Eye (tissue), 1 donor: ENCODE measurements around the gene INTS1.
A peak's percentile ranks its signal among the peaks of the same experiment; 100 is the strongest.
"Not testable (repeated sequence)": the region's sequence is repeated elsewhere in the genome, so short reads cannot be mapped to it uniquely, and the experiment has no call there.

Source experiments
- DNase-seq: peaks from one replicate; pipeline ENCODE4 v3.0.0-alpha.2; 2015

INTS1 gene

GRCh38 chr7:1444214-1444924 lies 59.8 kb downstream of the INTS1 start:
- no peak for DNase-seq

DNA sequence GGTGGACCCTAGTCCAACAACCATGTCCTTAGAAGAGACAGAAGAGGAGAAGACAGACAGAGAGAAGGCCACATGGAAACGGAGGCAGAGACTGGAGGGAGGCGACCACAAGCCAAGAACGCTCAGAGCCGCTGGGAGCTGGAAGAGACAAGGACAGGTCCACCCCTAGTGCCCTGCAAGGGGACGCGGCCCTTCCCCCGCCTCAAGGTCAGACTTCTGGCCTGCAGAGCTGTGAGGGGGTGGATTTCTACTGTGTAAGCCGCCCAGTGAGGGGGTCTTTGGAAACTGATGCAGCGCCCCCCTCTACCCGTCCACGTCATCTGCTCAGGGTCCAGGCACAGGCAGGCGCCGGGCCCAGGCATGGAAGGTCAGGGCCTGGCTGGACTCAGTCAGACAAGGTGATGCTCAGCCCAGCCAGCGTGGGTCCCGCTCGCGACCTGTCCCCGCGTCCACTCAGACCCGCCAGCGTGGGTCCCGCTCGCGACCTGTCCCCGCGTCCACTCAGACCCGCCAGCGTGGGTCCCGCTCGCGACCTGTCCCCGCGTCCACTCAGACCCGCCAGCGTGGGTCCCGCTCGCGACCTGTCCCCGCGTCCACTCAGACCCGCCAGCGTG lies 60.5 kb downstream of the INTS1 start:
- DNase-seq = not testable (repeated sequence)

DNA sequence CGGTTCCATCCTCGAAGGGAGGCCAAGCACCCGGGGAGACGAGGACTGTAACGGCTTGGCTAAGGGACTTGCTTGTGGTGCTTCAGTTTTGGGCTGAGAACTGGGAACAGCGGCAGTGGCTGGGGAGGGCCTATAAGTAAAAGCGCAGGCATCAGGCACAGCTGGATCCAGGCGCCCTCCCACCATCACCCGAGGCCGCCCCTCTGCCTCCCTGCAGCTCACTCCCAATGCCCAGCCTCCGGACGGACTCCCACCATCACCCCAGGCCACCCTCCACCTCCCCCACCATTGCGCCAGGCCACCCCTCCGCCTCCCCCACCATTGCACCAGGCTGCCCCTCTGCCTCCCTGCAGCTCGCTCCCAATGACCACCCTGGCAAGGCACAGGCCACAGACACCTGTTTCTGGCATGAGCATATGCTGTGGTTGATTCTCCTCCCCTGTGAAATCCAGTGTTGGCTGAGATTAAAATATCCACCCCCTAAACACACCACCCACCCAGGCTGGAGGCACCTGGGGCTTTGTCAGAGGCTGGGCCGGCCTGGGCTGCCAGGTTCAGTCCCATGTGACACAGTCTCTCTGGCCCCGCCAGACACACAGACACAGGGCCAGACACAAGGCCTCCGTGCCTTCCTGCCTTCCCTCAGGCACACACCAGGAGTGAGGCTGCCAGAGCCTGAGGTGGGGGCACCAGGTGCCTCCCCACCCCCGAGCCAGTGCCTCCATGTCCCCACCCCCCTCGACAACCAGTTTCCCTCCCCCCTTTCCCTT lies 61.6 kb downstream of the INTS1 start:
- no peak for DNase-seq

DNA sequence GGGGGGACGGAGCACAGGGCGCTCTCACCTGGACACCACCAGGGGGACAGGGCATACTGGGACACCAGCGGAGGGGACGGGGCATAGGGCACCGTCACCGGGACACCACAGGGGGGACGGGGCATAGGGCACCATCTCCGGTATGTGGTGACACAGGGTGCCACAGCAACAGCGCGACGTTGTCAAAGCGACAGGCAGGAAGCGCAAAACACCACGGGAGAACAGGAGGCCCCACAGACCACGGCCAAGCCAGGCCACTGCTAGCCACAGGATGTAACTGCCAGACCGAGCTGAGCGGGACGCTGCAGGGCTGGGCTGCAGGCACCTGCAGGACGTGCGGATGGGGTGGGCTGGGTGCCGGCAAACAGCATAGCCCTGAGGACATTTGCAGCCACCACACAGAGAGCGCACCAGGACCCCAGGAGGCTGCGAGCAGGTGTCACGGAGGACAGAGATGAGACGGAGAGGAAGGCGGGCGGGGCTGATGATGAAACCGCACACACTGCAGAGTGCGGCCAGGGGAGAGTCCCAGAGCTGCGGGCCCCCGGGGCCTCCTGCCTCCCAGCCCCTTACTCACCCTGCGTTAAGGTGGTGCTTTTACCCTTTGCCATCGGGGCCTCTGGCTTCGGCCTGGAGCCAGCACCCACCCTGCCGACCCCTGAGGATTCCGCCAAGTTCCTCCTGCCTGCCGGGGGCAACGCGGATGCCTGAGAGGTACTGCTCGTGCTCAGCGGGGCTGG lies 62.4 kb downstream of the INTS1 start:
- DNase-seq = no peak

- no peak for DNase-seq
These were observed 63.6 kb downstream of the INTS1 start for GRCh38 chr7:1440620-1441019.

DNA sequence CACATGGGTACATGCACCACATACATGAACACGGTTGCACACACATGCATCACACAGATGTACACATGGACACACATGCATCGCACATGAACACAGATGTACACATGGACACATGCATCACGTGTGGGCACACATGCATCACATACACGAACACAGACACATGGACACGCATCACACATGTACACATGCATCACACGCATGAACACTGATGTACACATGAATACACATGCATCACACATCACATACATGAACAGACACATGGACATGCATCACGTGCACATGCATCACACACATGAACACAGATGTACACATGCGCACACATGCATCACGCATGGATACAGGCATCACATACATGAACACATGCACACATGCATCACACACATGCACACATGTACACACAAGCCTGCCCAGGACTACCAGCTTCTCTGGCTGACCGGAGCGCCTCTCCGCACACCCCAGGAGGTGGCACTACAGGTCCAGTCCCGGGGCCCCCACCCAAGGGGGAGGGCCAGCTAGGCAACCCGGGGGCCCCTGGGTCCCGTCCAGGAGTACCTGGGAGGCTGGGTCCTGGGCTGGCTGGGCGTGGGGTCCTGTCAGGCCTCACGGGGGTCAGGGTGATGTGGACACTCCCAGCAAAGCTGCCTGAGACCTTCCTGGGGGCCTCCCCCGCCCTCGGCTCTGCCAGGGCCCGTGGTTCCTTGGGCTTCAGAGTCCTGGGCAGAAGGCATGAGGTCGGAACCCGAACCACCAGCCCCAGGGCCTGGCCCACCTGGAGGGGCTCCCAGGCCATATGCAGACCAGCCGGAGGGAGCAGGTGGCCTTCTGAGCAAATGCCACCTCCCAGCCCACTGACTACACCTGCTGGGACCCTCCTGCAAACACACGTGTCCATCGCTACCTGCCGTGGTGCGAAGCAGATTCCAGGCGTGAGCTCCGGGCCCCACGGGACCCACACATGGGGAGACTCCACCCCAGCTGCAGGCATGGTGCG lies 64.5 kb downstream of the INTS1 start:
- DNase-seq = no peak

GRCh38 chr7:1438821-1439220 lies 65.4 kb downstream of the INTS1 start:
- no peak for DNase-seq

DNA sequence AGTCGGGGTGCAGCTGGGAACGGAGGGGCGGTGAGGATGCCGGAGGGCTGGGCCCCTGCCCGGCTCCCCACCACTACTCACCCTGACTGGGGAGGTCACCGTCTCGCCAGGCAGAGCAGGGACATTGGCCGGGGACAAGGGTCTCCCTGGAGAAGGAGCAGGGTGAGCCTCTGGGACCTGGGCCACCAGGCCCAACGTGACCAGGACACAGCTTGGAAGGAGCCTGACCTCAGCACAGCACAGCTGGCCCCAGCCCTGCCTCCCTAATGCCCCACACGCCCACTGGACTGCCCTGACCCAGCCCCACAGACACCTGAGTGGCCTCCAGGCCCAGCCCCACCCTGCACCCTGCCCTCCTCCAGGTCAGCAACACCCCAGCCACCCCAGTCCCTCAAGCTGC lies 66.0 kb downstream of the INTS1 start:
- no peak for DNase-seq

- no peak for DNase-seq
These were observed 66.9 kb downstream of the INTS1 start for GRCh38 chr7:1437155-1437880.

DNA sequence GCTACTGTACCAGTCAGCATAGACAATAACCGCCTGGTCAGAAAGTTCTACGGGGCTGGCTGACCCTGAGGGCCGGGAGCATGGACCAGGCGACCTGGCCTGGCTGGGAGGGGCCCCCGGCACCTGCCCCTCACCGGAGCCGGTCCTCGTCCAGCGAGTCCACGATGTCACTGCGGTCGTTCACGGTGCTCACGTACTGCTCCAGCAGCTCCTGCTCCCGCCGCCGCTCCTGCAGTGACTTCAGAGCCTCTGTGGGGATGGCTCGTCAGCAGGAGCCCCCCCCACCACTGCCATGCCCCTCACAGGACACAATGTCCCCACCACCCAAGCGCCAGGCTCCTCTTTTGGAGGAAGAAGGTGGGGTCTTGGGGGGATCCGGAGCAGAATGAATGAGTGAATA lies 67.6 kb downstream of the INTS1 start:
- no peak for DNase-seq

DNA sequence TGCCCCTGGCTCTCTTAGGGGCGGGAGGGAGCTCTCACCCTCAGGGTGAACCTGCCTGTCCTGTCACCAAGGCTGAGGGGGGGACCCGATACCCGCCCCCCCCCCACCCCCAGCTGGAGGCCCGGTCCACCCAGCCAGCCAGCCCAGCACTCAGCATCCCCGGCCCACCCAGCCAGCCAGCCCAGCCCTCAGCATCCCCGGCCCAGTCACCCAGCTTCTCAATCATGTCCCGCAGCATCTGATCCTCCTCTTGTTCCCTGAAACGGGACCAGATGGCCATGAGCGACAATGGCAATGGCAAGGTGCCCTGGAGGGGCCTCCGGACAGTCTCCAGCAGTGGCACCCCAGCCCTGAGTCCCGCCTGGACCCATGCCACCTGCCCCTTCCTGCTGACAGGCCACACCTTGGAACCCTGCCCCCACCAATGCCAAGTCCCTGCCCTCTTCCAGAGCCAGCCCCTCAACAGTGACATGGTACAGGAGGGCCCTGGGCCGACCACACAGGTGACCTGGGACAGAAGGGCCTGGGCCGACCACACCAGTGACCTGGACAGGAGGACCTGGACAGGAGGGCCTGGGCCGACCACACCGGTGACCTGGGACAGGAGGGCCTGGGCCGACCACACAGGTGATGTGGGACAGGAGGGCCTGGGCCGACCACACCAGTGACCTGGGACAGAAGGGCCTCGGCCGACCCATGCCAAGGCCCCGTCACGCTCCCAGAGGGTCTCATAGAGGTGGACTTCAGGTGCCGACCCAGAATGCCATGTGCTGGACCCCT lies 69.1 kb downstream of the INTS1 start:
- DNase-seq = no peak

DNA sequence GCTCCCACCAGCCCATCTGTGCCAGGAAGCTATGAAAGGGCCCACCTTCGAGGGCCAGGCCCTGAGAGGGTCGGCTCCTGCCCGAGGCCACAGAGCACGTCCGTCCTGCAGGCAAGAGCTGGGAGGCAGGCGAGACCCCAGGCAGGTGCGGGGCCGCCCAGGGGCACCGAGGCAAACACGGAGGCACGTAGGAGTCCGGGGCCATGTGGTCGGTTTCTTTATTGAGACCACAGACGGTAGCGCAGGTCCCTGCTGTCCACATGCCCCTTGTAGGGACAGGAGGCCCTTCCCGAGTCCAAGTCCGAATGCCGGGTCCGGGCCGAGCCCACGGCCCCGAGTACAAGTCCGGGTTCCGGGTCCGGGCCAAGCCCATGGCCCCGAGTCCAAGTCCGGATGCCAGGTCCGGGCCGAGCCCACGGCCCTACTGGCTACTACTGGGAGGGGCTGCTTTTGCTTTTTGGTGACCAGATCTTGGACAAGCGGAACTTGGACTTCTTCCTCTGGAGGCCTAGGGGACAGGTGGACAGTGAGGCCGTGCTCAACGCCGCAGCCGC lies 69.9 kb downstream of the INTS1 start:
- DNase-seq = no peak

- DNase-seq = no peak
These were observed 70.9 kb downstream of the INTS1 start for GRCh38 chr7:1433128-1433920.

- peak; percentile 90 for DNase-seq
These were observed 71.6 kb downstream of the INTS1 start for GRCh38 chr7:1432411-1433082.

- no peak for DNase-seq
These were observed 72.4 kb downstream of the INTS1 start for GRCh38 chr7:1431634-1432380.

DNA sequence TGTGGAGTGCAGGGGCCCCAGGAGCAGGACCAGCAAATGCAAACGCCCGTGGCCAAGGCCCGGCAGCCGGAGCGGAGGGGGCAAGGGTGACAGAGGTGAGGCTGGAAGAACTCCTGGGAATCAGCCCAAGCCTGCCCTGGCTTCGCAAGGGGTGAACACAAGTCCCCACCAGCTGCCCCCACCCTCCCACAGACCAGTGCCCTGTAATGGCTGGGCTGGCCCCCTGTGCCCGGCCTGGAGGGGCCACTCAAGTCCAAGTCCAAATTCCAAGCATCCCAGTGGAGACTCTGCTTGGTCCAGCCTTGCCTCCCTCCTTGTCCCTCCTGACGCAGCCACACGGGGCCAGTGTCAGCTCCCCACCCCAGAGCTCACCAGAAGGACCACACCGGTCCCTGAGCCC lies 73.0 kb downstream of the INTS1 start:
- DNase-seq = no peak

- DNase-seq = no peak
These were observed 73.9 kb downstream of the INTS1 start for GRCh38 chr7:1430056-1430845.
